GM19240 (cell line): ENCODE results near the gene GMPR2.
"Not testable (repeated sequence)": the region's sequence is repeated elsewhere in the genome, so short reads cannot be mapped to it uniquely, and the experiment has no call there.

ENCODE experiments used
- DNase-seq: peaks from one replicate; pipeline ENCODE4 v3.0.0; 2011; ENCODE audit warnings: low spot score; ENCODE audit not compliant: insufficient read length

GMPR2 gene

GRCh38 chr14:24198814-24199524 is 33.8 kb upstream of the GMPR2 start:
- DNase-seq = no peak

DNA sequence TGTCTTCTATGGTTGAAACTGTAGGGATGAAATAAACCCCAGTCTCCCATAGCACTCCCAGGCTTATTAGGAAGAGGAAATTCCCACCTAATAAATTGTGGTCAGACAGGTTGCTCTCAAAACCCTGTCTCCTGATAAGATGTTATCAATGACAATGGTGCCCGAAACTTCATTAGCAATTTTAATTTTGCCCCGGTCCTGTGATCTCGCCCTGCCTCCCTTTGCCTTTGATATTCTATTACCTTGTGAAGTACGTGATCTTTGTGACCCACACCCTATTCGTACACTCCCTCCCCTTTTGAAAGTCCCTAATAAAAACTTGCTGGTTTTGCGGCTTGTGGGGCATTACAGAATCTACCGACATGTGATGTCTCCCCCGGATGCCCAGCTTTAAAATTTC is 30.2 kb upstream of the GMPR2 start:
- not testable (repeated sequence) for DNase-seq

- DNase-seq = not testable (repeated sequence)
Observed at GRCh38 chr14:24203249-24203886, 29.4 kb upstream of the GMPR2 start.

DNA sequence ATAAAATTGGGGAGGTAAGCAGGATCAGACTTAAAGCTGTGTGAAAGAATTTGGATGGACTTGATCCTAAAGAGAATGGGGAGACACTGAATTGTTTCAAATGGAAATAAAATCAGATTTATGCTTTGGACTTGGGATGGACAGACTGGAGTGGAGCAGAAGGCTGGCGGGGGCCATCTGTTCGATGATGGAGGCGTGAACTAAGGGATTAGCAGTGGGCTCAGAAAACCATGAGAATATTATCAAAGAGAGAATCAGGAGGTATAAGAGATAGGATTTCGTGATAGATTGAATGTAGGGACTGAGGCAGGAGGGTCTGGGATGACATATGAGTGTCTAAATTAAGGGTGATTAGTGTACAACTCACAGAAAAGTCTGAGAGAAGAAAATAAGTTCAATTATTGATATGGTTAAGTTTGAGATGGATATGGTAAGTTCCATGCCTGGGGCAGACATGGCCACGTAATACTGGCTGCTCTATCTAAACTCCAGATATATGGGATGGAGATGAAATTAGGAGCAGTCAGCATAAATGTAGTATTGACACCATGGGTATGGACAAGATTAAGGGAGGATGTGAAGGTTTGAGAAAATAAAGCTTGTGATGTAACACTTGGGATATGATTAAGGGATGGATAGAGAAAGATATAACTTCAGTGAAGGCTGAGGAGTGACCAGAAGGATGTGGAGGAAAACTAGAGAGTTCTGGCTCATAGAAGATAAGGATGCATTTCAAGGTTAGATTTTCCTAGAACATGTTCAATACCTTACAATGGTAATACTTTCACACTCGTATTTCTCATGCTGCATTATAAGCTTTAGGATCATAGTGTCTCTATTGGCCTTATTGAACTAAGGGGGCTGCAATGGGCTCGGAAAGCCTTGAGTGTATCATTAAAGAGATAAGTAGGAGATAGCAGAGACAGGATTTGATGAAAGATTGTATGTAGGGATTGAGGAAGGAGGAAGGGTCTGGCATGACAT is 28.3 kb upstream of the GMPR2 start:
- no peak for DNase-seq

- no peak for DNase-seq
Observed at GRCh38 chr14:24206260-24207103, 26.2 kb upstream of the GMPR2 start.

DNA sequence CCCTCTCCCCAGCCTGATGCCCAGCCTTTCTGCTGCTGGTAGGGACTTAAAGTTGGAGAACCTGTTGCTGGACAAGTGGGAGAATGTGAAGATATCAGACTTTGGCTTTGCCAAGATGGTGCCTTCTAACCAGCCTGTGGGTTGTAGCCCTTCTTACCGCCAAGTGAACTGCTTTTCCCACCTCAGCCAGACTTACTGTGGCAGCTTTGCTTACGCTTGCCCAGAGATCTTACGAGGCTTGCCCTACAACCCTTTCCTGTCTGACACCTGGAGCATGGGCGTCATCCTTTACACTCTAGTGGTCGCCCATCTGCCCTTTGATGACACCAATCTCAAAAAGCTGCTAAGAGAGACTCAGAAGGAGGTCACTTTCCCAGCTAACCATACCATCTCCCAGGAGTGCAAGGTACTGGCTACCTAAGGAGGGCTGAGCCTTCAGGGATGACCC is 25.6 kb upstream of the GMPR2 start:
- DNase-seq = no peak

- DNase-seq = no peak
Observed at GRCh38 chr14:24207625-24208024, 25.1 kb upstream of the GMPR2 start.

GRCh38 chr14:24211311-24211710 is 21.4 kb upstream of the GMPR2 start:
- no peak for DNase-seq

GRCh38 chr14:24212924-24213865 is 19.5 kb upstream of the GMPR2 start, which contains the start of gene CHMP4A:
TSS of gene CHMP4A (minus strand) at chr14:24213488. CDS start at chr14:24213439, 49 bp downstream.
- DNase-seq = peak; percentile 90

DNA sequence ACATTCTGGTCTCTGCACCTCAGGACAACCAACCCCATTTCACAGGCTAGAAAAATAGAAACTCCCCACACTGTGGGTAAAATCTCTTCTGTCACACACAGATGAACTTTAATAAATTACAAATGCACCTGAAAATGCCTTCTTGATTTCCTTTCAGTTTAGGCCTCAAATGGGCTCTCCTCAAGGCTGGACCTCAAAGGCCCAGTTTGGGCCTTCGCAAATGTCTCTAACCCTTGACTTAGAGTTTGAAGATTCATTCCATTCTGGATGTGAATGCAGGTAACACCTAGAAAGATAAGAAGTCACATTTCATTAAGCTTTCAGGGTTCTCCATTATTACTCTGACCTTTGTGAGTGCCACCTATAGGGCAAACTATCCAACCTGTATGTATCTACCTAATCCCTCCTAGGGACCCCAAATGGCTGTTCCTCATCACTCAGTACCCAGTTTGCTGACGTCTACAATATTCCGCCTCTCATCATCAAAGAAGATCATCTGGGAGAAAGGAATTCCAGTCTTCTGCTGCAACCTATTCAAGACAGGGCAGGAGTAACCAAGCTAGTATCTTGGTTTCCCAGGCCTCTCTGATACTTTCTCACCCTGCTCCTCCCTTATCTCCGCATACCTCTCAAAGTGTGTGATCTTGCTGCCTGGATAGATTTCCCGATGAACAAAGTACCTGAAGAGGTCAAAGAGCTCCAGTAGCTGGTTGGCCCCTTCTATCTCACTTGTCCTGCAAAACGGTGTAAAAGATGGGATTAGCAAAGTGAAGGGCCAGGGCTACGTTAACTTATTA is 18.7 kb upstream of the GMPR2 start:
- DNase-seq = no peak

DNA sequence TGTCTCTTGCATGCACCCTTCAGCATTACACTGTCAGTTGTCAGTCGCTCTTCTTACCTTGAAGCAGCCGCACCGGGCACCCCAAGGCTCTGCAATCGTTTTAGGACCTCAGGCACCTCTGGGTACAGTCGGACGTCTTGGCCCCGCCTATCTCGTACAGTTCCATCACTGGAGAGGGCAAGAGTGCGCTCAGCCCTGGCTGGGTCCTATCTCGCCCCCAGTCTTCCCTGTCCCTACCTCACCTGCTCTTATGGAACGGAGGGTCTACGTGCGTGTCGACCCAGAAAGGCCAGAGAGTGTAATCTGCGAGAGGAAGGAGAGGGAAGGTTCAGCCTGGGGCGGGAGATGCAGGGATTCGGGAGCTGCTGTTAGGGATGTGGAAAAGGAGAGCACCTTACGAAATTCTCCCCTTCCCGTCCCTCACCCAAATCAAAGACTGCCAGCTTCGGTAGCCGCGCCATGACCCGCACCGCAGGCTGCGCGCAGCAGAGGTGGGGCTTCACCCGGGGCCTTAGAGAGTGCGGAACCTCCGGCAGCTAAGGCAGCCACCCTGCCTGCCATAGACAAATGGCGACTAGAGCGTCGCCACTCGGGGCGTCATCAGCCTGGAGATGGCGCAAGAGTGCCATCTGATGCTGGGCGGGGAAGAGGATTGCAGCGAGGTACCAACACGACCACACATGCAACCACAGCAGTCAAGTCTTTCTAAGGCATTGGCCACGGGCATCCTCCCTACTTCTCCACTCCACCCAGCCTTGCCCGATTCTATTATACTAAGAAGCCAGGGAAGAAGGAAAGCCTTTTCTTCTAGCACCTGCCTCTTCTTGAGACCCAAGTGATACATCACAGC is 17.0 kb upstream of the GMPR2 start, which contains the start of gene MDP1:
TSS of gene MDP1 (minus strand) at position 572 of the 850 bp plus-strand sequence. CDS start at position 461, 111 bp downstream.
- DNase-seq = peak; percentile 84

GRCh38 chr14:24216345-24216699 is 16.4 kb upstream of the GMPR2 start:
- DNase-seq = no peak

- not testable (repeated sequence) for DNase-seq
Observed at GRCh38 chr14:24216876-24217275, 15.9 kb upstream of the GMPR2 start.

DNA sequence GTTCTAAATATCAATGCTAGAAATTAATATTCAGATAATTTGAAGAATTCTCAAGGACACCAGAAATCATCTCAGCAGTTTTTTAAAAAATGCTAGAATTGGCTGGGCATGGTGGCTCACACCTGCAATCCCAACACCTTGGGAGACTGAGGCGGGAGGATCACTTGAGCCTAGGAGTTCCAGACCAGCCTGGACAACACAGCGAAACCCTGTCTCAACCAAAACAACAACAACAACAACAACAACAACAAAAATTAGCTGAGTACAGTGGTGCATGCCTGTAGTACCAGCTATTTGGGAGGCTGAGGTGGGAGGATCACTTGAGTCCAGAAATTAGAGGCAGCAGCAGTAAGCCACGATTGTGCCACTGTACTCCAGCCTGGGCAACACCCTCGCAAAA is 13.6 kb upstream of the GMPR2 start:
- DNase-seq = no peak

GRCh38 chr14:24219521-24219920 is 13.2 kb upstream of the GMPR2 start:
- no peak for DNase-seq

- DNase-seq = not testable (repeated sequence)
Observed at GRCh38 chr14:24222987-24223386, 9.7 kb upstream of the GMPR2 start.

GRCh38 chr14:24224618-24225071 is 8.1 kb upstream of the GMPR2 start:
- DNase-seq = no peak

DNA sequence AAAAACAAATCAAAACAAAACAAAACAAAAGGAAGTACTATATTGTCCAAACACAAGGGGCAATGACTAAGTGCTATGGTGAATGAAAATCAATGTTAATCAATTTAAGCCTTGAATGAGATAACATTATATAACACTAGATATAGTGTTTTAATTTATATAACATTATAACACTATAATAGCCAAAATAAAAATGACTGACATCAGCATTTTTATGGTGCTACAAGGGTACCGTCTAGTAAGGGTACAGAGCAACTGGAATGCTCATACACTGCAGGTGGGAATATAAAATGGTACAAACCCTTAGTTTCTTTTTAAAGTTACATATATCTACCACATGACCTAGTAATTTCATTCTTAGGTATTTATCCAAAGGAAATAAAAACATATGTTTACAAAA is 6.3 kb upstream of the GMPR2 start:
- no peak for DNase-seq
